ENCODE data around the gene RGL1. TPM values are rescaled to one million over a fixed set of nuclear protein-coding genes. Genes with fewer than 3 reads are reported as not detected.

Gene RGL1
- total RNA-seq, 3 donors from 2014 or later (not counting 1 experiment from before 2014, with no cell fraction given), result 0.16 to 0.52 (median 0.40) TPM

DNA sequence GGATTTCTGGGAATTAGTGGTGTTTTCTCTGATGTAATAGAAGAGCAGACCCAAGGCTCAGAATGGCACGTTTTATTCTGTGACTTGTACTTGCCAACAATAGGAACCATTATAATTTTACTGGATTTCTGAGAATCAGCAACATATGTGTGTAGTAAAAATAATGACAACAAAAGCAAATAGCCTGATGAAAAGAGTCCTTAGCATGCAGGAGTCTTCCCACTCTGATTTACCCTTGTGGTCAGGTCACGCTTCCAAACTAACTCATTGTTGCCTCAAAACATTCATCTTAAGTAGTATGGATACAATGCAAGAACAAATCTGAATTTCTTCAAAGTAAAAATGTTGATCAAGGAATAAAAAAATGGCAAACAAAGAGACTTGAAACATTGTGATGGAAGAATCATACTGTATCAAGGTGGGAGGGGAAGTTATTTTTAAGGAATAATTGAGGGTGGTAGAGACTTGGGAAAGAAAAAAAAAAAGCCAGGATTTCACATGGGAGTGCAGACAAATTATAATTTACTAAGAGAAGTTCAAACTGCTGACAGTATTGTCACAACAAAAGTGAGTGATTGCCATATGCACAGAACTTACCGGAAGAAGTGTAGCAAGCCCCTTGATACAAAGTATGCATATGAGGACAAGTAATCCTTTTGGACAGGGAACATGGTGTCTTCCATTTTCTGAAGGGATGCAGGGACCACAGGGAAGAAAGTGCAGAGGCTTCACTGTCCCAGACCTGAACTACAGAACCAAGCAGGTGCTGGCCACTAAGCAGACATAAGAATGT is 31.2 kb upstream of the RGL1 start:
- Histone ChIP-seq H3K9me3 (ENCODE audit: control insufficient read depth, insufficient read depth, low read length) (peaks cover 7% of the 10 kb centered on the region), H3K4me1 (ENCODE audit: control insufficient read depth, insufficient read depth, low read length) (no peaks in the 10 kb centered on the region), H3K27ac (ENCODE audit: low read length) (no peak overlapping the region), H3K27me3 (ENCODE audit: control insufficient read depth, insufficient read depth, low read length) (no peaks in the 10 kb centered on the region), H3K4me3 (ENCODE audit: low read length) (no peak overlapping the region), H3K36me3 (ENCODE audit: control insufficient read depth, insufficient read depth, low read length) (no peaks in the 10 kb centered on the region)
- intact Hi-C loops (cut with micrococcal nuclease), result no loop called here
- WGBS (ENCODE audit: insufficient coverage), result 96% methylated on average over 2 of the region's 3 CpGs
- ATAC-seq, result no peak
- Mint-ChIP-seq H3K27ac (no peak overlapping the region), H3K4me1 (no peaks in the 10 kb centered on the region), H3K9me3 (peaks cover 2 to 8% of the 10 kb centered on the region in 2 donors), H3K4me3 (no peak overlapping the region), H3K27me3 (ENCODE audit: low read depth in 2 of 2) (peaks cover 0 to 13% of the 10 kb centered on the region in 2 donors), H3K36me3 (peaks cover 11% of the 10 kb centered on the region)
- no peak for DNase-seq
- TF ChIP-seq, protein P1, sequence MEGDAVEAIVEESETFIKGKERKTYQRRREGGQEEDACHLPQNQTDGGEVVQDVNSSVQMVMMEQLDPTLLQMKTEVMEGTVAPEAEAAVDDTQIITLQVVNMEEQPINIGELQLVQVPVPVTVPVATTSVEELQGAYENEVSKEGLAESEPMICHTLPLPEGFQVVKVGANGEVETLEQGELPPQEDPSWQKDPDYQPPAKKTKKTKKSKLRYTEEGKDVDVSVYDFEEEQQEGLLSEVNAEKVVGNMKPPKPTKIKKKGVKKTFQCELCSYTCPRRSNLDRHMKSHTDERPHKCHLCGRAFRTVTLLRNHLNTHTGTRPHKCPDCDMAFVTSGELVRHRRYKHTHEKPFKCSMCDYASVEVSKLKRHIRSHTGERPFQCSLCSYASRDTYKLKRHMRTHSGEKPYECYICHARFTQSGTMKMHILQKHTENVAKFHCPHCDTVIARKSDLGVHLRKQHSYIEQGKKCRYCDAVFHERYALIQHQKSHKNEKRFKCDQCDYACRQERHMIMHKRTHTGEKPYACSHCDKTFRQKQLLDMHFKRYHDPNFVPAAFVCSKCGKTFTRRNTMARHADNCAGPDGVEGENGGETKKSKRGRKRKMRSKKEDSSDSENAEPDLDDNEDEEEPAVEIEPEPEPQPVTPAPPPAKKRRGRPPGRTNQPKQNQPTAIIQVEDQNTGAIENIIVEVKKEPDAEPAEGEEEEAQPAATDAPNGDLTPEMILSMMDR (IDR thresholded peaks at IDR 0.05), result no peak

DNA sequence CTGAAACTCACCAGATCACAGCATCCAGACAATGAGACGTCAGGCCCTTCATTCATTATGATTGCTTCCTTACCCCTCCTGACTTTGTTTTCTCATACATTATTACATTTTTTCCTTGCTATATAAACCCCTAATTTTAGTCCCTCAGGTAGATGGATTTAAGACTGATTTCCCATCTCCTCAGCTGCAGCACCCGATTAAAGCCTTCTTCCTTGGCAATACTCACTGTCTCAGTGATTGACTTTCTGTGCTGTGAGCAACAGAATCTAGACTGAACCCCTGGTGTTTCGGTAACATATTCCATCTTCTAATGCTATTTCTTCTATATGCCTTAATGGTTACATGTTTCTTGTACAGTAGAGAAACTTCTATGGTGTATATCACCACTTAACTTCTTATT is 30.0 kb upstream of the RGL1 start:
- TF ChIP-seq, protein P1 (IDR thresholded peaks at IDR 0.05), result no peak
- 98% methylated on average over 2 of the region's 3 CpGs for WGBS (ENCODE audit: insufficient coverage)
- H3K9me3 Mint-ChIP-seq, result peaks cover 2 to 8% of the 10 kb centered on the region in 2 donors
- ATAC-seq (no peak), DNase-seq (no peak)
- Histone ChIP-seq H3K9me3 (ENCODE audit: control insufficient read depth, insufficient read depth, low read length) (peaks cover 7% of the 10 kb centered on the region), H3K27ac (ENCODE audit: low read length) (no peak overlapping the region), H3K4me1 (ENCODE audit: control insufficient read depth, insufficient read depth, low read length) (no peaks in the 10 kb centered on the region), H3K4me3 (ENCODE audit: low read length) (no peak overlapping the region), H3K36me3 (ENCODE audit: control insufficient read depth, insufficient read depth, low read length) (no peaks in the 10 kb centered on the region), H3K27me3 (ENCODE audit: control insufficient read depth, insufficient read depth, low read length) (no peaks in the 10 kb centered on the region)
- intact Hi-C loops (cut with micrococcal nuclease), result no loop called here
- H3K4me1 Mint-ChIP-seq, result no peaks in the 10 kb centered on the region
- no peak overlapping the region for H3K27ac Mint-ChIP-seq
- H3K27me3 Mint-ChIP-seq (ENCODE audit: low read depth in 2 of 2), result peaks cover 0 to 13% of the 10 kb centered on the region in 2 donors
- peaks cover 8% of the 10 kb centered on the region for H3K36me3 Mint-ChIP-seq
- no peak overlapping the region for H3K4me3 Mint-ChIP-seq

DNA sequence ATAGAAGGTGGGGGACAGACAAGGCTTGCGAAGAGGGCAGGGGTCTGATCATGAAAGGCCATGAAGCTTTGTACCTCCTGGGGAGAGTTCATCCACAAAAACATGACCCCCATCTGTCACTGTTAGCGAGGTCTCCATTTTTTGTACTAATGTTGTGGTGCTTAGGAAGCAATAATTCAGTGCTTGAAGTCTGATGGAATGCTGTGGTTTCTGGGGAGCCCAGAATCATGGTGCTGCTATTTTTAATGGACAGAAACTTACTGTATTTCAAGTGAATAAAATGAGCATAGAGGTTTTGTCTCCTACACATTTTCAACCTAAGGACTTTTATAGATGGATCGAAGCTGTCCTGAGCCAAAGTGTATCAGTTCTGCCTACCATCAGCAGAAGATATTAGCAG is 28.2 kb upstream of the RGL1 start:
- no peak for DNase-seq
- no peak for ATAC-seq
- Mint-ChIP-seq H3K9me3 (no peaks in the 10 kb centered on the region), H3K27me3 (ENCODE audit: low read depth in 2 of 2) (peaks cover 0 to 13% of the 10 kb centered on the region in 2 donors), H3K36me3 (no peaks in the 10 kb centered on the region), H3K27ac (no peak overlapping the region), H3K4me1 (no peaks in the 10 kb centered on the region), H3K4me3 (no peak overlapping the region)
- intact Hi-C loops (cut with micrococcal nuclease), result no loop called here
- TF ChIP-seq, protein P1 (IDR thresholded peaks at IDR 0.05), result no peak
- Histone ChIP-seq H3K27me3 (ENCODE audit: control insufficient read depth, insufficient read depth, low read length) (no peaks in the 10 kb centered on the region), H3K36me3 (ENCODE audit: control insufficient read depth, insufficient read depth, low read length) (no peaks in the 10 kb centered on the region), H3K4me3 (ENCODE audit: low read length) (no peak overlapping the region), H3K9me3 (ENCODE audit: control insufficient read depth, insufficient read depth, low read length) (no peaks in the 10 kb centered on the region), H3K27ac (ENCODE audit: low read length) (no peak overlapping the region), H3K4me1 (ENCODE audit: control insufficient read depth, insufficient read depth, low read length) (no peaks in the 10 kb centered on the region)
- WGBS (ENCODE audit: insufficient coverage), result 90% methylated on average over 3 of the region's 3 CpGs

DNA sequence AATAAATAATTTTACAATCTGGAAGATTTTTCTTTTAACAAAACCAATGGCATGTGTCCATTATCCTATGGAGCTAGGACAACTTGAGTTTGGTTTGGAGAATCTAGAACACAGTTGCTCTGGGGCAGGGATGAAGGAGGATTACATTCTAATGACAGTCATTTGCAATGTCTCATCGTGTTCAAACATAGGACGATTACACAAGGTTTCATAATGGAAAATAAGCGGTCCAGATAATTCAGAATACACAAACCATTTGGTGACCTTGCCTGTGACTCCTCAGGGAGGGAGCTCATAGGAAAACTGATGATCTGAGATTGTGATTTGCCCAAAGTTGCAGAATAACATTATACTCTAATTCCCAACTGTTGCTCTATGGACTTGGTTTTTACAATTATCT is 27.6 kb upstream of the RGL1 start:
- ATAC-seq, result no peak
- no peak for DNase-seq
- H3K4me3 ChIP-seq (ENCODE audit: low read length), result no peak overlapping the region
- Mint-ChIP-seq H3K4me1 (no peaks in the 10 kb centered on the region), H3K9me3 (no peaks in the 10 kb centered on the region), H3K4me3 (no peak overlapping the region), H3K36me3 (no peaks in the 10 kb centered on the region), H3K27ac (no peak overlapping the region), H3K27me3 (ENCODE audit: low read depth in 2 of 2) (peaks cover 0 to 13% of the 10 kb centered on the region in 2 donors)
- no peaks in the 10 kb centered on the region for H3K9me3 ChIP-seq (ENCODE audit: control insufficient read depth, insufficient read depth, low read length)
- no peaks in the 10 kb centered on the region for H3K27me3 ChIP-seq (ENCODE audit: control insufficient read depth, insufficient read depth, low read length)
- 89% methylated on average over 3 of the region's 3 CpGs for WGBS (ENCODE audit: insufficient coverage)
- no peaks in the 10 kb centered on the region for H3K4me1 ChIP-seq (ENCODE audit: control insufficient read depth, insufficient read depth, low read length)
- TF ChIP-seq, protein P1 (IDR thresholded peaks at IDR 0.05), result no peak
- intact Hi-C loops (cut with micrococcal nuclease), result no loop called here
- no peaks in the 10 kb centered on the region for H3K36me3 ChIP-seq (ENCODE audit: control insufficient read depth, insufficient read depth, low read length)
- no peak overlapping the region for H3K27ac ChIP-seq (ENCODE audit: low read length)

Data from natural killer cell (primary cell).